GM12872 (cell line): ENCODE results near the gene KRTAP1-4.
"Not testable (repeated sequence)": the region's sequence is repeated elsewhere in the genome, so short reads cannot be mapped to it uniquely, and the experiment has no call there.

Experiments used
- TF ChIP-seq, protein P1 (sequence below): IDR thresholded peaks from 3 replicates; pipeline ENCODE4 v1.5.1; 2011; ENCODE audit warnings: low read depth, mild to moderate bottlenecking, low read length, moderate library complexity; ENCODE audit not compliant: insufficient read depth

KRTAP1-4 gene

DNA sequence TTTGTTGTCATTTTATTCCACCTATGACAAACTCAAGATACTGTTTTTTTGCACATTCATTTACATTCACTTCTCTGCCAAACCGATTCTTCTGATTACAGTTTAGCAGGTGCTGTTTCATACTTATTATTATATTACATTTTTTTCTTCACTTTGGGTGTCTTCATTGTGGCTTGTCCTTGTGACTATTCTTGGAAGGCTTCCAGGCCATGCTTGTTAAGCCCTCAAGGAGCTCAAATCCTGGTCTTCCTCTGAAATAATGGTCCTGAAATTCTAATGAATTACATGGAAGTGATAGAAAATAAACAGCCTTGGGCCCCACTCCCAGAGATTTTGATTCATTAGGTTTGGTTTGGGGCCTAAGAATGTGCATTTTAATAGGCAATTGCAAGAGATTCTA is 34.3 kb upstream of the KRTAP1-4 start:
- TF ChIP-seq, protein P1, sequence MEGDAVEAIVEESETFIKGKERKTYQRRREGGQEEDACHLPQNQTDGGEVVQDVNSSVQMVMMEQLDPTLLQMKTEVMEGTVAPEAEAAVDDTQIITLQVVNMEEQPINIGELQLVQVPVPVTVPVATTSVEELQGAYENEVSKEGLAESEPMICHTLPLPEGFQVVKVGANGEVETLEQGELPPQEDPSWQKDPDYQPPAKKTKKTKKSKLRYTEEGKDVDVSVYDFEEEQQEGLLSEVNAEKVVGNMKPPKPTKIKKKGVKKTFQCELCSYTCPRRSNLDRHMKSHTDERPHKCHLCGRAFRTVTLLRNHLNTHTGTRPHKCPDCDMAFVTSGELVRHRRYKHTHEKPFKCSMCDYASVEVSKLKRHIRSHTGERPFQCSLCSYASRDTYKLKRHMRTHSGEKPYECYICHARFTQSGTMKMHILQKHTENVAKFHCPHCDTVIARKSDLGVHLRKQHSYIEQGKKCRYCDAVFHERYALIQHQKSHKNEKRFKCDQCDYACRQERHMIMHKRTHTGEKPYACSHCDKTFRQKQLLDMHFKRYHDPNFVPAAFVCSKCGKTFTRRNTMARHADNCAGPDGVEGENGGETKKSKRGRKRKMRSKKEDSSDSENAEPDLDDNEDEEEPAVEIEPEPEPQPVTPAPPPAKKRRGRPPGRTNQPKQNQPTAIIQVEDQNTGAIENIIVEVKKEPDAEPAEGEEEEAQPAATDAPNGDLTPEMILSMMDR = no peak

DNA sequence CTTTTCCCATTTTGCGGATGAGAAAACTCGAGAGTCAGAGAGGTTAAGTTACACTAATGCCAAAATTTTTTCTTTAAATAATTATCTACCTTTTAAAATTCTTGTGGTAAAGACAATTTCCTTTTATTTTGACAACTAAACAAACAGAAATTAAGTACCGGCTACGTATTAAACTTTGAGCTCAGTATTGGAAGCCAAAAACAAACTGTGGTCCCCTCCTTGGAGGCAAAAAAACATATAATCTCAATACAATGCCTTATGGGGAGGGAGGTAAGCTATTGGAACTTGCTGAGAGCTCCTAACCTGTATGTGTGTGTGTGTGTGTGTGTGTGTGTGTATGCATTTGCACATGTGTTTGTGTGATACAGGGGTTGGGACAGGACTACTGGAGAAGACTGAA is 33.5 kb upstream of the KRTAP1-4 start:
- TF ChIP-seq, protein P1 = no peak

DNA sequence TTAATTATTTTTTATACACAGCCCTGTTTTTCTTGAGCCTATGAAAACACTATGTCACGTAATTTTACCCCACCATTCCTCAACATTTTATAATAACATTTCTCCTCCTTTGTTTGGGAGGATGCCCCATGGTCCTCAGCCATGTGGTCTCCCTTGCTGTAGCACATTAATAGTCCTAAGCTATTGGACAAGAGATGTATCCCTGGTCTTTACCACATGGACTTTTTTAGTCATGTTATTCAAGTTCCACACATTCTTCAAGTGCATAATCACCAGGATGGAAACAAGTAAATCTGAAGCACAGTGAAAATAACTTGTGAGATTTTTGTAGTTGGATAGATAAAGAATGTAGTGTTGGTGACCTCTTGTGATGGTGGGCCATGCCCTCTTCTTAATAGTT is 32.0 kb upstream of the KRTAP1-4 start:
- TF ChIP-seq, protein P1 = no peak

DNA sequence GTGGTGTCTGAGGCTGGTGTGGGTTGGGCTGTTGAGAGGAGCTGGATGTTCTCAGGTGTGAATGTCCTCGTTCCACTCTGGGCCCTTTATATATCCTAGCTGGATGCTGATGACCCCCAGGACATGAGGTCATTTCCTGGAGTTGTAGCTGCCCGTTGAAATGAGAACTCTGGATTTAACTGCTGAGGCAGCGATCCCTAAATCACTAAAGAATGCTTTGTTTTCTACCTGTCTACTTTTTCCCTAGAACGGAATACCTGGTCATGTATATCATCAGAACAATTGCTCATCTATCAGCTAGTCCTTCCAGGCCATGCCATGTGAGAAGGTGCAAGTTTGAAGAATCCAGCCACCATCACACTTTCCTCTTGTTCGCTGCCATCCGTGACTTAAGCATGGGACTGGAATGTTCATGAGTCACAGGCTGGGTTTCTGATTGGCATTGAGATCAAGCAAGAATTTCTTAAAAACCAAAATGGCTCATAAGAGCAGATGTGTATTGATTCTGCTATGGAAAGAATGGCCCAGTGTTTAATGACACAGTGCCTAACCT is 30.1 kb upstream of the KRTAP1-4 start, which contains the start of gene KRTAP2-3:
Gene KRTAP2-3, minus strand, starts transcription at position 63 of the 553 bp plus-strand sequence. CDS start 64 bp downstream, outside the sequence.
- TF ChIP-seq, protein P1 = no peak

DNA sequence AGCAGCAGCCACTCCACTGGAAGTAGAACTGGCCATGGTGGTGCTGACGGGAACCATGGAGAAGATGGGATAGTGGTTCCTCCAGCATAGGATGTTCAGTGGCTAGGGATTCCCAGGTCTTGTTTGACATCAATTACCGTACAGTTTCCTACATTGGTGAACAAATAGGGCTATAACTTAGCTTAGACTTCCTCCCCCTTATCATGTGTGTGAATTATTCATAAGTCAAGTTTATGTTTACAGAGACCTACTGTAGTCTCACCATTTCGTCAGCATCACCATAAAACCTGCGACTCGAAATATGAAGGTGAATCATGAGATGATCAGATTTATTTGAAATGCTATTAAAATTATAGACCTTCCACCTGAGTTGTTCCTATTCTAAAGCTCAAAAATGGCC is 28.7 kb upstream of the KRTAP1-4 start:
- TF ChIP-seq, protein P1 = no peak

DNA sequence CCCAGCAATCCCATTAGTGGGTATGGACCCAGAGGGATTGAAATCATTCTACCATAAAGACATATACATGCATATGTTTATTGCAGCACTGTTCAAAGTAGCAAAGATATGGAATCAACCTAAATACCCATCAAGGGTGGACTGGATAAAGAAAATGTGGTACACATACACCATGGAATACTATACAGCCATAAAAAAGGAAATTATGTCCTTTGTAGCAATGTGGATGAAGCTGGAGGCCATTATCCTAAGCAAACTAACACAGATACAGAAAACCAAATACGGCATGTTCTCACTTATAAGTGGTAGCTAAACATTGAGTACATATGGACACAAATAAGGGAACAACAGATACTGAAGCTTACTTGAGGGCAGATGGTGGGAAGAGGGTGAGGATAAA is 27.6 kb upstream of the KRTAP1-4 start:
- TF ChIP-seq, protein P1 = no peak

DNA sequence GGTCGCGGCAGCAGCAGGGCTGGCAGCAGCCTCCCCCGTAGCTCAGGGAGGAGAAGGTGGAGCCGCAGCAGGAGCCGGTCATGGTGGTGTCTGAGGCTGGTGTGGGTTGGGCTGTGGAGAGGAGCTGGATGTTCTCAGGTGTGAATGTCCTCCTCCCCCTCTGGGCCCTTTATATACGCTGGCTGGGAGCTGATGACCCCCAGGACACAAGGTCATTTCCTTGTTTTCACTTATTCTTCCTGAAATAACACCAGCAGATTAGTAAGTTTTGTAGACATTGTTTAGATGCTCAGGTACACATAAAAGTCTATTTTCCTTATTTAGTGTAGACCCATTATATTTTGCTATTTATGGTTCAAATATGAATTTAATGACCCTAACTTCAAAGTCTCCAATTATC is 25.1 kb upstream of the KRTAP1-4 start, which contains the start of gene KRTAP2-2:
Gene KRTAP2-2, minus strand, starts transcription at position 101 of the 400 bp plus-strand sequence. Its CDS starts 19 bp downstream, at position 82.
- TF ChIP-seq, protein P1 = not testable (repeated sequence)

DNA sequence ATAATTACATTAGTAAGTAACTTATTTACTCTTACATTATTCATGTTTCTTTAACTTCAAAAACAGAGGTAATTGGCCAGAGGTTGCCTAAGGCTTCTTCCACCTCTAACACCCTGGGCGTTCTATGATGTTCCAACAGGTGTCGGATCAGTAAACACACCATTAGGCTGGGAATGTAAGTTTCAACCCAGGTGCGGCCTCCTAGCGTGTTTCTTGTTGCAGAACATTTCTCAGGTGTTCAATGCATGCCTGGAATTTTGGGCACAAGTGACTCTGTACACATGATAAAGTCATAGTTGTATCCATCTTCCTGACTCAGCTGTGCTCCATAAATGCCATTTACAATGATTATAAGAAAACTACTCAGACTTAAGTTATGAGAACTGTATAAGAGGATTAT is 24.0 kb upstream of the KRTAP1-4 start:
- TF ChIP-seq, protein P1 = no peak
